Activated T-cell treated with anti-CD3 and anti-CD28 coated beads for 48 hours (primary cell): Measurements from ENCODE around the gene FAM163B.
A peak's percentile ranks its signal among the peaks of the same experiment; 100 is the strongest.

Experiments used
- DNase-seq: peaks from one replicate; pipeline ENCODE4 v3.0.0-alpha.2; 2020; ENCODE audit warnings: low read depth

The FAM163B gene

DNA sequence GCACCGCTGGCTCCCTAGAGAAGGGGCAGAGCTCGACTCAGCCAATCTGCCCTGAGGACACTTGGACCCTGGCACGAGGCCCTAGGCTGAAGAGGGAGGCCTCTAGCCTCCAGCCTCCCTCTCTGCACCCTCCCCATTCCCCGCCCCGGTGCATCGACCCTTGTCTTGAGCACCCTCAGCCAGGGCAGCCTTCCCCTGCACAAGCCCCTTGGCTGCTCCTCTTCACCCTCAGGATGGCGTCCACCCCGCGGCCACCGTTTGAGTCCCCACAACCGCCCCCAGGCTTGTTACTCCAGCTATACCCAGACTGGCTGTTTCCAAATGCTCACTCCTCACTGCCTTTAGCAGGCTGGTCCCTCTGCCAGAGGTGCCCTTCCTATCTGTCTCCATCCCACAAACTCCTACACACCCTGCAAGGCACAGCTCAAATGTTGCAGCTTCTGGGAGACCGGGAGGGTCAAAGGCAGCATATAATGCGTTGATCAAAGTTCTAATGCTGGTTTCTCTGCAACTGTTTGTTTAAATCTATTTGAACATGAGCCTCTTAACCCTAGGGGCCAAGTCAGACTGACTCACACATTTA, 6.5 kb upstream of the FAM163B start:
- no peak for DNase-seq

DNA sequence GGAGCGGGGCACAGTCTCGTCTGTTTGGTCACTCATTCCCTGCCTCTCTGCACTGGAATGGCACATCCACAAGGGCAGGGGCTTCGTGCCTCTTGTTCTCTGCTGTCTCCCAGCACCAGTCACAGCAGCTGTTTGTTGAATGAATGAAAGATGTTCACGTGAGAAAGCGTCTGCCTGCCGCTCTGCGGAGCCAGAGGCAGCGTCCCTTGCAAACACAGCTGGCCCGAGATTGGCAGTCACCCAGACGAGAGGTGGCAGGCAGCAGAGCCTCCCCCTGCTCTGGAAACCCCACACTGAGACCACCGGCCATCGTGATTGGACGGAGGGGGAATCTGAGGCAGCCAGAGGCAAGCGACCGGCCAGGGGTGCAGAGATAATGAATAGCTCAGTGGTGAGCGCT, 6.0 kb upstream of the FAM163B start:
- no peak for DNase-seq

- DNase-seq, result no peak
Measured at GRCh38 chr9:133614678-133615077, 5.5 kb upstream of the FAM163B start.

DNA sequence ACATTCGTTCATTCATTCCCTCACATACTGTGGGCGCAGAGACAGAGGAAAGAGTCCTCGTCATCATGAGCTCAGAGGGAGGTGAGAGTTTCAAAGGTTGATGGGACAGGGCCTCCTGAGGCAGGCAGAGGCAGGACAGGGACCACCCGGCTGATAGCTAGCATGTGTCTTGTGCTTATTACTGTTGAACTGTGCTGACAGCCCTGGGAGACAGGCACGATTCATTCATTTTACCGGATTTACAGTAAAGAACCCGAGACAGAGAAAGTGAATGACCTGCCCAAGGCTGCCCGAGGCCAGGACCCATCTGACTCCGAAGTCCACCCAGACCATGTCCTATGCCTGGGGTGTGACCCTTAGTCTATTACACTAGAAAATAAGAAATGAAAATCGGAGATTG, 4.9 kb upstream of the FAM163B start:
- DNase-seq, result no peak

DNA sequence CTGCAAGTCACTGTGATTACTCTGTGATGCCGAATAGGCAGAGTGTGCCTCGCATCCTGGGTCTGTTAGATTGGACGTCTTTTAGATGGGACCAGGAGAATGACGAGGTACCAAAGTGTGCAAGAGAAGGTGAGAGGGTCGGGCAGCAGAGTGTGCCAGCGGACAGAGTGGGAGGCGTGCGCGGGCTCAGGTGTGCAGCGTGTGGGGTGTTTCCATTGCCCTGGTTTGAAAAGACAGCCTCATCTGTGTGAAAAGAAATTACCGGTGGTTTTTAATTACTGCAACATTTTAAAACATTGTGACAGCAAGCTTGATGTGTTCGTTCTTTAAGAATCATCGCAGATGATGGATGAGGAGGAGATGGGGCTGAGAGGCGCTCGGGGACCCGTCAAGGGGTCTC, 4.2 kb upstream of the FAM163B start:
- no peak for DNase-seq

GRCh38 chr9:133612816-133613215, 3.6 kb upstream of the FAM163B start:
- DNase-seq, result no peak

- DNase-seq, result no peak
Measured at GRCh38 chr9:133612051-133612450, 2.9 kb upstream of the FAM163B start.

DNA sequence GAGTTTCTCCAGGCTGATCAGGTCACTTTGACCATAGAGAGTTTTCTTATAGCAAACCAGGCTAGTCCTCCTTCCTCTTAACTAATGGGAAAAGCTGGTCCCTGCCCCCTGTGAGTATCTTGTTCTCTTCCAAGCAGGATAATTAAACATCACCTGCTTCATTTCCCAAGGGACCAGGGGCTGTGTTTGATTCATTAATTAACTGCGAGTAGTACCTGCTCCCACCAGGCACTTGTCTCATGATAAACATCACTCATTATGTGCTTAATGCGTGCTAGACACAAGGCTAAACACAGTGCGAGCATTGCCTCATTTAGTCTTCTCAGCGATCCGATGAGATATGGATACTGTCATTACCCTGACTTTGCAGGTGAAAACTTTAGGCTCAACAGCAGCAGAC, 1.7 kb upstream of the FAM163B start:
- DNase-seq, result no peak

DNA sequence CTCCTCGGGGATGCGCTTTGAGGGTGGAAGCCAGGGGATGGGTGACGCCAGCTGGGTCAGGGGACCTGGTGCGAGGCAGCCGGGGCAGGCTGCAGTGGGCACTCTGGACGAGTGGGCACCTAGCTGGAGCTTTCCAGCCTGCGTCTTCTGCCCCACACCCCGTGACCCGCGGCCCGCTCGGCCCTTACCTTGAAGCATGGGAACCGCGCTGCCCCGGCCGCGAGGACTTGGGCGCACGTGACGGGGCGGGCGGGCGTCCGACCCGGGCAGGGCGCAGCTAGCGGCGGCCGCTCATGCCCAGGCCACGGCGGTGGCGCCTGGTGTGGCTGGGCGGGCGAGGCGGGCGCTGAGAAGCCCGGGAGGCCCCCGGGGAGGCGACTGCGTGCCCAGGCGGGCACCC, 300 bp downstream of the FAM163B start:
- no peak for DNase-seq

DNA sequence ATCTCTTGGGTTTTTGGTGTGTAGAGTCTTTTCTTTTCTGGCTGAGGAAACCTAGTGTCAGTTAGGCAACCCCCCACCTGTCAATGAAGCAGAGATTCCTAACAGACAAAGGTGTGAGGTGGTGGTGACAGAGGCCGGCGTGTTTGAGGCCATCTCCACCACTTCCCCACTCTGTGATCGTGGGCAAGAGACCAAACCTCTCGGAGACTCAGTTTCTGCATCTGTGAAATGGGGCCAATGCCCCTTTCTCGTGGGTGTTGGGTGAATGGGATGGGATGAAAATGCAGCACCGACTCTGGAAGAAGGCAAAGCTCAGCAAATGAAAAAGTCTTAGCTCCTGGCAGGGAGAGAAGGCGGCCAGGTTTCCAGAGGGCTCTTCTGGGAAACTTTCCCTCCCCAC, 807 bp downstream of the FAM163B start:
- DNase-seq, result no peak

- DNase-seq, result no peak
Measured at GRCh38 chr9:133607976-133608375, 1.2 kb downstream of the FAM163B start.

DNA sequence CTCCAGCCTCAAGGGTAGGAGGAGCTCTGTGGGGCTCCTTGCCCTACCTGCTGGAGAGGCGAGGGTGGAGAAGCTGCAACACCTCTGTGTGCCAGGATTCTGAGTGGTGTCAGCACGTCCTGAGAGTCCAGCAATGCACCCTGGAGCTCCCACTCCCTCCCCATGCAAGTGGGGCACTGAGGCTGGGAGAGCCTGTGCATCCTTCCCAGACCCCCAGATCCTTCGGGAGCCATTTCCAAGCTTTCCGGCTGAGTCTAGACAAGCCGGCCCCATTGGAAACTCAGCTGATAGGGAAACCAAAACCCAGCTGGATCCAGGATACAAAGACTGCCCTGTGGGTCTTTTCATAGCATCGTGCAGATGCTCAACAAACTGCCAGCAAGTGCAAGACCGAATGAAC, 1.8 kb downstream of the FAM163B start:
- DNase-seq, result no peak

- DNase-seq, result no peak
Measured at GRCh38 chr9:133606708-133607025, 2.5 kb downstream of the FAM163B start.

DNA sequence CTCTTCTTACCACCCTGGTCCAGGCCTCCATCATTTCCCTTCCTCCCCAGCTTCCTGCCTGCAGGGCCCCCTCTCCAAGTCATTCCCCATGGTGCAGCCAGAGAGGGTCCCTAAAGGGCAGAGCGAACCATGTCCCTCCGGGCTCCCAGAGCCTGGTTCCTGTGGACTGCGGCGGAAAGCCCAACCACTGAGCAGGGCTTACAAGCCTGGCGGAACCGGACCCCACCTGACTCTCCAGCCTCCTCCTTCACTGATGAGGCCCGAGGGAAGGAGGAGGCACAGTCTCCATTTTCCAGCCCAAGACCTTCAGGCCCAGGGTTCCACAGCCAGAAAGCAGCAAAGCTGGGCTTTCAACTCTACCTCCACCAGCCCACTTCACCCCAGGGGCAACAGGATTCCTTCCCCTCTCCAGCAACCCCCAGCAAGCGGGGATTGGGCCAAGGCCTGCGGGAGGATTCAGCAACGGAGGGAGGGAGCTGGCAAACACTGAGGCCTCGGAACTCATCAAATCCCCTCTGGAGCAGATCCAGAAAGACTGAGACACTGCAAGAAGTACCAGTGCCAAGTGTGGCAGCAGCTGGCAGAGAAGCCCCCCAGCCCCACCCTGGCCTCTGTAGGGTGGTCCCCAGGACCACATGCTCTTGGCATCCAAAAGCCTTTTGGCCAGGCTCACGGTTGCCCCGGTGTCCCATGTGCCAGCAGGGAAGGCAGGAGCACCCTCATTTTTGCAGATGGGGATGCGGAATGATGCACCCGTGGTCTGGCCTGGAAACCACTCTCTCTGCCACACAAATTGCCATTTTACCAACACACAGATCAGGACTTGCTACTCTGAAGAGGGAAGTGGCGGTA, 3.1 kb downstream of the FAM163B start:
- no peak for DNase-seq

- DNase-seq, result no peak
Measured at GRCh38 chr9:133605446-133605845, 3.7 kb downstream of the FAM163B start.

- DNase-seq, result no peak
Measured at GRCh38 chr9:133604856-133605255, 4.3 kb downstream of the FAM163B start.

DNA sequence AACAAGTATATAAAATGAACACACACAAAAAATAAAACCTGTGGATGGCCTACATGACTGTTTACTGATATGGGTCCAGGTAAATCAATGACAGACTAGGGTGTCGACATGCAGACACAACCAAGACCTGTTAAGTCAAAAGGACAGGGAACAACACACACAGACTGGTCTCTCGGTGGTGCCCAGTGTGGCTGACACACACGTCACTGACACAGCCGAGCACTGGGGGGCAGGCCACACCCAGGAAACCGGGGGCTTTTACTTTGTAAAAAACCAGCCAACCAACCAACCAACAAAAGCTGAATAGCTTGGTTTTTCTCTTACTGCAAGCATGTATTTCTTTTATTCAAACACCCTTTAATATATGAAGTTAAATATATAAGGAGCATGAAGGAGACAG, 5.0 kb downstream of the FAM163B start:
- DNase-seq, result peak; percentile 15

DNA sequence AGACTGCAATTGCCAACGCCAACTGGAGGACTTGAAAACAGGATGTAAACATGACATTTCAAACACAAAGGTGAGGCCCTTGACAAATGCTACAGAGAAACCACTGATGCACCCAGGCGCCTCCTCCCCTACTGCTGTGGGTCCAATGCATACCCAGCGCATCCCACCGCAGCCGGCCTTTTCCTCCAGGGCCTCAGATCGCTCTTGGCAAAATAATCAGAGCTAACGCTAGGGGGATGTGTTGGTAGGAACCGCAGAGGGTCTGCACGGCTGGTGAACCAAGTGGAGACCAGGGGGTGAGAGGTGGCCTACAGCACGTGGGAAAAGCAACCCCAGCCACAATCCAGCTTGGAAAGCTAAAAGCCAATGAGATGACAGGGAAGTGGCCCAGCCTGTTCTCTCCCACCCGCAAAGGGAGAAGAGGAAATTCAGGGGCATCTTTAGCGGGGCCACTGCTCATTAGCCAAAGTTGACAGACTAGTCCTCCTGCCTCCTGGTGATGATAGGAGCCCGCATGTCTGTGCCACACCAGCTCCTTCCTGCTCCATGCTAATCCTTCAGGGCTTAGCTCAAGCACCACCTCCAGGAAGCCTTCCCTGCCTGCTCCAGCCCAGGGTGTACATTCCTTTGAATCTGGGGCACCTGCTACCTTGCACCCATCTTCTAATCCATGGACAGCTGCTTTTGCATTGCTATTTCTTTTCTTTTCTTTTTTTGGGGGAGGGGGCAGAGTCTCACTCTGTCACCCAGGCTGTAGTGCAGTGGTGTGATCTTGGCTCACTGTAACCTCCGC, 5.9 kb downstream of the FAM163B start:
- DNase-seq, result no peak

- DNase-seq, result no peak
Measured at GRCh38 chr9:133602277-133602676, 6.9 kb downstream of the FAM163B start.

GRCh38 chr9:133601746-133602145, 7.4 kb downstream of the FAM163B start:
- DNase-seq, result no peak

DNA sequence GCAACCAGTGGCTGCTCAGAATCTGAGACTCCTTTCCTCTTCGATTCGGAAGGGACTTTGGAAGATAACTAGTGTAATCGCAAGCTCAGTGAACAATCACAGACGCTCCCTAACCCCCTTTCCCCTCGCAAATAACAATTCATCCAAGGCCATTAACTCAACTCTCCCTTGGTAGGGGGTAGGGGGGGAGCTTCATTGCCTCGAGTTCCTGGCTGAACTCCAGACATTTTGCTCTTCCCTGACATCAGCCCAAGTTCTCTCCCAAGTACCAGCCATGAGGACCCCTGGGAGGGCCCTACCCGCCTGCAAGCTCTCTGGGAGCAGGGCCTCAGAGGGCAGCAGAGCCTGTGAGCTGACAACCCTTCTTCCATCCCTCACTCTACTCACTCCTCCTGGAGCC, 8.4 kb downstream of the FAM163B start:
- DNase-seq, result no peak

GRCh38 chr9:133599470-133600173, 9.6 kb downstream of the FAM163B start:
- DNase-seq, result no peak

DNA sequence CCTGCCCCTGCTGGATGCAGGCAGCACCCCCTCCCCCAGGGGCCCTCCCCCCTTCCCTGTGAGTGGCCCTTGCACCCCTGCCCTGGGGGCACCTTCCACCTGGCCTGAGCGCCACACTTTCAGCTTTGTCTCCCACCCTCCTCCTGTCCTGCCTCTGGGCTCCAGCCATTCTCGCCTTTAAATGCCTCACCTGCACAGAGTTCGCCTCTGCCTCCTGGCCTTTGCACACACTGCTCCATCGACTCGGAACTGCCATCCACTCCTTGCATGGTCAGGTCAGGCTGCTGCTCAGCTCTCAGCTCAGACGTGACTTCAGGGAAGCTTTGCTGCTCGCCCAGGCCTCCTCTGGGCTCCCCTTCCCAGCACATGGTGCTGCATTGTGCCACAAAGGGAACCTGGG, 10.2 kb downstream of the FAM163B start:
- no peak for DNase-seq
